Sigmoid colon (tissue), 4 donors: ENCODE measurements around the gene DNAH11.

Experiments used
- CTCF ChIP-seq, 4 experiments: fragments of 450-650 bp in 3 of 4; fragments of 200-600 bp in 1 of 4; IDR thresholded peaks; one replicate each; pipeline ENCODE4 v1.5.1; 2016 to 2019; ENCODE audit warnings: antibody characterized with exemption in 4 of 4, mild to moderate bottlenecking in 3 of 4, moderate library complexity in 2 of 4
- EP300 ChIP-seq, 4 donors: sonication (generic); formaldehyde crosslinking; IDR thresholded peaks; one replicate each; pipeline ENCODE4 v1.6.1; 2017; ENCODE audit warnings: antibody characterized with exemption in 4 of 4
- POLR2A ChIP-seq, 2 donors: fragments of 450-650 bp; IDR thresholded peaks; one replicate each; pipeline ENCODE4 v1.6.1; 2016; ENCODE audit warnings: antibody characterized with exemption in 2 of 2, mild to moderate bottlenecking in 2 of 2, moderate library complexity in 2 of 2
- POLR2AphosphoS5 ChIP-seq, 4 donors: sonication (generic); formaldehyde crosslinking; IDR thresholded peaks; one replicate each; pipeline ENCODE4 v1.6.1; 2017; ENCODE audit warnings: antibody characterized with exemption in 4 of 4

GRCh38 chr7:21915140-21915539 is 372.3 kb downstream of the DNAH11 start:
- no peak for TF ChIP-seq CTCF (IDR thresholded peaks at IDR 0.05)
- TF ChIP-seq EP300 (IDR thresholded peaks at IDR 0.05), result no peak
- TF ChIP-seq POLR2AphosphoS5 (IDR thresholded peaks at IDR 0.05), result no peak
- no peak for TF ChIP-seq POLR2A (IDR thresholded peaks at IDR 0.05)
